ENCODE measurements around the gene GLA. TPM values are rescaled to one million over a fixed set of nuclear protein-coding genes. Genes with fewer than 3 reads are reported as not detected.

Gene GLA
- total RNA-seq, 1 donor from 2014 or later, result 36.7 TPM

Other genes starting within 250 kb of the GLA start
- 0.29 and 0.44 TPM in 2 replicates for gene DRP2, start 188.1 kb downstream of the GLA start, total RNA-seq
- gene TAF7L, start 116.6 kb downstream of the GLA start, total RNA-seq, result 0.13 and 0.26 TPM in 2 replicates
- gene TIMM8A, start 59.2 kb downstream of the GLA start, total RNA-seq, result 15.7 and 16.5 TPM in 2 replicates
- gene BTK, start 21.7 kb downstream of the GLA start, total RNA-seq, result not detected in 2 replicates
- gene RPL36A, start 16.9 kb downstream of the GLA start, total RNA-seq, result 306 and 310 TPM in 2 replicates
- gene HNRNPH2, start 297 bp upstream of the GLA start, total RNA-seq, result 72.4 and 77.8 TPM in 2 replicates
- gene ARMCX4, start 77.5 kb upstream of the GLA start, total RNA-seq, result 19.7 and 21.9 TPM in 2 replicates
- gene ARMCX1, start 142.6 kb upstream of the GLA start, total RNA-seq, result 29.6 and 31.6 TPM in 2 replicates
- gene ARMCX6, start 210.1 kb upstream of the GLA start, total RNA-seq, result 77.1 and 84.0 TPM in 2 replicates
- 64.7 and 70.4 TPM in 2 replicates for gene ARMCX3, start 215.2 kb upstream of the GLA start, total RNA-seq

Data from progenitor cell of endocrine pancreas (in vitro differentiated cells).